ENCODE results near the gene TPBGL.

- TF ChIP-seq CTCF (IDR thresholded peaks at IDR 0.05; ENCODE audit: extremely low read depth in 1 of 2, insufficient read depth in 1 of 2, low read depth in 1 of 2, low read length in 2 of 2), result no peak
- no peak for TF ChIP-seq POLR2AphosphoS5 (IDR thresholded peaks at IDR 0.05; ENCODE audit: insufficient read depth, low read depth, low read length)
- no peak for TF ChIP-seq EZH2 (IDR thresholded peaks at IDR 0.05; ENCODE audit: borderline replicate concordance, low read depth, low read length, severe bottlenecking)
- no peak for TF ChIP-seq POLR2A (IDR thresholded peaks at IDR 0.05; ENCODE audit: low read depth, low read length)
- TF ChIP-seq MAX (IDR thresholded peaks at IDR 0.05; ENCODE audit: insufficient read depth, insufficient read length), result no peak
Observed at GRCh38 chr11:75233754-75234172, 6.8 kb upstream of the TPBGL start.

All from endothelial cell of umbilical vein (primary cell).